ENCODE measurements around the gene SPDEF. TPM values are rescaled to one million over a fixed set of nuclear protein-coding genes. Genes with fewer than 3 reads are reported as not detected.
A peak's percentile ranks its signal among the peaks of the same experiment; 100 is the strongest.

The SPDEF gene
- total RNA-seq, 1 experiment from 2014 or later: not detected

- DNase-seq (ENCODE audit: low read depth): no peak
Measured at GRCh38 chr6:34583861-34584604, 27.9 kb upstream of the SPDEF start.

GRCh38 chr6:34583461-34583860 lies 27.3 kb upstream of the SPDEF start:
- DNase-seq (ENCODE audit: low read depth): no peak

- no peak for DNase-seq (ENCODE audit: low read depth)
Measured at GRCh38 chr6:34581561-34581920, 25.4 kb upstream of the SPDEF start.

- DNase-seq (ENCODE audit: low read depth): no peak
Measured at GRCh38 chr6:34580707-34581560, 24.8 kb upstream of the SPDEF start.

- DNase-seq (ENCODE audit: low read depth): no peak
Measured at GRCh38 chr6:34578445-34579262, 22.5 kb upstream of the SPDEF start.

- DNase-seq (ENCODE audit: low read depth): peak; percentile 39
Measured at GRCh38 chr6:34576286-34576955, 20.3 kb upstream of the SPDEF start.

- no peak for DNase-seq (ENCODE audit: low read depth)
Measured at GRCh38 chr6:34575326-34575725, 19.2 kb upstream of the SPDEF start.

- no peak for DNase-seq (ENCODE audit: low read depth)
Measured at GRCh38 chr6:34574647-34575293, 18.6 kb upstream of the SPDEF start.

GRCh38 chr6:34573567-34574183 lies 17.5 kb upstream of the SPDEF start:
- no peak for DNase-seq (ENCODE audit: low read depth)

GRCh38 chr6:34572585-34572984 lies 16.5 kb upstream of the SPDEF start:
- no peak for DNase-seq (ENCODE audit: low read depth)

- DNase-seq (ENCODE audit: low read depth): no peak
Measured at GRCh38 chr6:34572021-34572420, 15.9 kb upstream of the SPDEF start.

- DNase-seq (ENCODE audit: low read depth): no peak
Measured at GRCh38 chr6:34571388-34571787, 15.3 kb upstream of the SPDEF start.

GRCh38 chr6:34570066-34570833 lies 14.1 kb upstream of the SPDEF start:
- no peak for DNase-seq (ENCODE audit: low read depth)

GRCh38 chr6:34569361-34569973 lies 13.3 kb upstream of the SPDEF start:
- no peak for DNase-seq (ENCODE audit: low read depth)

GRCh38 chr6:34568341-34569201 lies 12.4 kb upstream of the SPDEF start:
- DNase-seq (ENCODE audit: low read depth): peak; percentile 68

GRCh38 chr6:34566830-34567546 lies 10.9 kb upstream of the SPDEF start:
- DNase-seq (ENCODE audit: low read depth): no peak

GRCh38 chr6:34565722-34566137 lies 9.6 kb upstream of the SPDEF start:
- DNase-seq (ENCODE audit: low read depth): no peak

- DNase-seq (ENCODE audit: low read depth): no peak
Measured at GRCh38 chr6:34564181-34564580, 8.1 kb upstream of the SPDEF start.
